WI38 (cell line): ENCODE results near the gene PRDX5.
A peak's percentile ranks its signal among the peaks of the same experiment; 100 is the strongest.

Source experiments
- H3K4me3 ChIP-seq: 2 replicates; pipeline ENCODE4 v1.5.1; 2011; ENCODE audit warnings: low read depth, mild to moderate bottlenecking, control low read depth, low read length
- CTCF ChIP-seq: IDR thresholded peaks from 2 replicates; pipeline ENCODE4 v1.5.1; 2012; ENCODE audit warnings: low read depth, mild to moderate bottlenecking, control low read depth, low read length

Gene PRDX5

GRCh38 chr11:64291752-64292459, 26.0 kb upstream of the PRDX5 start:
- no peak for TF ChIP-seq CTCF
- peak overlapping the region; percentile 37 for H3K4me3 ChIP-seq

GRCh38 chr11:64292460-64293254, 25.3 kb upstream of the PRDX5 start:
- no peak for TF ChIP-seq CTCF
- peak overlapping the region; percentile 37 for H3K4me3 ChIP-seq

GRCh38 chr11:64294774-64295173, 23.1 kb upstream of the PRDX5 start:
- no peak overlapping the region for H3K4me3 ChIP-seq
- no peak for TF ChIP-seq CTCF

- no peak overlapping the region for H3K4me3 ChIP-seq
- no peak for TF ChIP-seq CTCF
Measured at GRCh38 chr11:64295760-64296159, 22.2 kb upstream of the PRDX5 start.

- H3K4me3 ChIP-seq, result no peak overlapping the region
- no peak for TF ChIP-seq CTCF
Measured at GRCh38 chr11:64296236-64296635, 21.7 kb upstream of the PRDX5 start.

GRCh38 chr11:64296830-64297698, 20.9 kb upstream of the PRDX5 start:
- no peak overlapping the region for H3K4me3 ChIP-seq
- no peak for TF ChIP-seq CTCF
